ENCODE measurements around the gene ZNF697.
"Not testable (repeated sequence)": the region's sequence is repeated elsewhere in the genome, so short reads cannot be mapped to it uniquely, and the experiment has no call there.

DNA sequence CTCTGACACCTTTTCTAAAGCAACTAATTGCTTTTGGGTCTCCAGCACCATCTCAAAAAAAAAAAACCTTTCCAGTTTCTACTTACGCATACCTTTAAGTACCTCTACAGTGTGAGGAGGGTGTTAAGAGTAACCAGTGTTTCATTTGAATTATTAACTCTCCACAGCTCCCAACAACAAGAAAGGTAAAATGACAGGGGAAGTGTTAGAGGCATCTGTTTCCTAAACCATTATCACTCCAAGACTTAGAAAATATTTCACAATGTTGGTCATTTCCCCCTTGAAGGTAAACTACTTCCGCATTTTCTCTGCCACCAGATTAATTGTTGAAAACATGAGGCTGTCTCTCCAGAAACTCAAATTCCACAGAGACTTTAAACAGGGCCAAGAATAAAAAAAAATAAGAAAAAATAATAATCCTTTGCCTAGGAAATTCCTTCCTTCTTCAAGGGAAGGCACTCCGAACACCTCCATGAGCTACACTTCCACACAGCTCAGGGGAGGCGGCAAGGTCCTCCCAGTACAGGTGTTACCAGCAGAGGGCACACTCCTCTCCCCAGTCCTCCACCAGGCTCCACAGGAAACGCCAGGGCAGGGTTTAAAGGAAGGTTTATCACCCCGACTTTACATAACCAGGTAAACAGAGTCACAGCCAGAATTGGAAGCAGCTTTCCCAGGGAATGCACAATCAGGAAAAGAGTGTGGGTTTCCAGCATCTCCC, 40.8 kb downstream of the ZNF697 start:
- not testable (repeated sequence) for TF ChIP-seq CTCF, POLR2A (IDR thresholded peaks at IDR 0.05)
